ENCODE measurements around the gene SLC5A4.

SLC5A4 gene

GRCh38 chr22:32222991-32223390 lies 32.2 kb downstream of the SLC5A4 start:
- DNase-seq (ENCODE audit: low read depth, low spot score), result no peak
- H3K4me3 ChIP-seq (ENCODE audit: low read depth, low read length), result no peak overlapping the region
- POLR2A ChIA-PET, result no interaction called here
- CTCF ChIA-PET, result interaction anchor here (1.3 kb wide), 1 partner anchor 12 kb away, joined by 3 read pairs; no protein-coding TSS in a partner anchor
- no peak for TF ChIP-seq CTCF (IDR thresholded peaks at IDR 0.05; ENCODE audit: insufficient read depth, low read length, missing control alignments)

- POLR2A ChIA-PET, result no interaction called here
- H3K4me3 ChIP-seq (ENCODE audit: low read depth, low read length), result no peak overlapping the region
- no peak for TF ChIP-seq CTCF (IDR thresholded peaks at IDR 0.05; ENCODE audit: insufficient read depth, low read length, missing control alignments)
- CTCF ChIA-PET, result interaction anchor here (1.2 kb wide), 1 partner anchor 47 kb away, joined by 3 read pairs; no protein-coding TSS in a partner anchor
- no peak for DNase-seq (ENCODE audit: low read depth, low spot score)
Observed at GRCh38 chr22:32219026-32219425, 36.1 kb downstream of the SLC5A4 start.

GRCh38 chr22:32218470-32218869 lies 36.7 kb downstream of the SLC5A4 start:
- no peak for DNase-seq (ENCODE audit: low read depth, low spot score)
- ChIA-PET POLR2A (no interaction called here), CTCF (interaction anchor here (1.2 kb wide), 1 partner anchor 48 kb away, joined by 3 read pairs; no protein-coding TSS in a partner anchor)
- no peak for TF ChIP-seq CTCF (IDR thresholded peaks at IDR 0.05; ENCODE audit: insufficient read depth, low read length, missing control alignments)
- H3K4me3 ChIP-seq (ENCODE audit: low read depth, low read length), result no peak overlapping the region

GRCh38 chr22:32217465-32217864 lies 37.7 kb downstream of the SLC5A4 start:
- TF ChIP-seq CTCF (IDR thresholded peaks at IDR 0.05; ENCODE audit: insufficient read depth, low read length, missing control alignments), result no peak
- no peak overlapping the region for H3K4me3 ChIP-seq (ENCODE audit: low read depth, low read length)
- DNase-seq (ENCODE audit: low read depth, low spot score), result no peak
- ChIA-PET CTCF (no interaction called here), POLR2A (no interaction called here)

GRCh38 chr22:32216911-32217310 lies 38.2 kb downstream of the SLC5A4 start:
- H3K4me3 ChIP-seq (ENCODE audit: low read depth, low read length), result no peak overlapping the region
- CTCF ChIA-PET, result no interaction called here
- TF ChIP-seq CTCF (IDR thresholded peaks at IDR 0.05; ENCODE audit: insufficient read depth, low read length, missing control alignments), result no peak
- POLR2A ChIA-PET, result no interaction called here
- no peak for DNase-seq (ENCODE audit: low read depth, low spot score)

GRCh38 chr22:32211011-32211410 lies 44.1 kb downstream of the SLC5A4 start:
- TF ChIP-seq CTCF (IDR thresholded peaks at IDR 0.05; ENCODE audit: insufficient read depth, low read length, missing control alignments), result no peak
- DNase-seq (ENCODE audit: low read depth, low spot score), result no peak
- ChIA-PET CTCF (interaction anchor here (1.1 to 1.8 kb wide), 3 partner anchors 12 to 234 kb away, joined by 3 to 4 read pairs (median 4); no protein-coding TSS in a partner anchor), POLR2A (no interaction called here)
- H3K4me3 ChIP-seq (ENCODE audit: low read depth, low read length), result no peak overlapping the region
